DND-41 (cell line): Measurements from ENCODE around the gene SERINC5.
"Not testable (repeated sequence)": the region's sequence is repeated elsewhere in the genome, so short reads cannot be mapped to it uniquely, and the experiment has no call there.

ENCODE experiments used
- ATAC-seq: fragments of 200-7000 bp; cut with Tn5 transposase; 3 replicates; pipeline ENCODE4 v1.9.1; 2021; ENCODE audit warnings: low read depth; ENCODE audit not compliant: insufficient read depth
- DNase-seq: peaks from one replicate; pipeline ENCODE4 v3.0.0-alpha.2; 2020
- H2AFZ ChIP-seq: 2 replicates; pipeline ENCODE4 v1.6.0; 2012; ENCODE audit warnings: low read depth, low read length
- H3K27ac ChIP-seq: 2 replicates; pipeline ENCODE4 v1.5.1; 2012; ENCODE audit warnings: low read length, inconsistent platforms
- H3K27me3 ChIP-seq: fragments of 200-600 bp; sonication (generic); 2 replicates; pipeline ENCODE4 v1.6.0; 2012; ENCODE audit warnings: low read length, mild to moderate bottlenecking, inconsistent platforms; ENCODE audit not compliant: insufficient read depth, poor library complexity
- H3K36me3 ChIP-seq: 2 replicates; pipeline ENCODE4 v1.5.1; 2012; ENCODE audit warnings: low read length, inconsistent platforms; ENCODE audit not compliant: insufficient read depth
- H3K4me1 ChIP-seq: 2 replicates; pipeline ENCODE4 v1.5.1; 2012; ENCODE audit warnings: mild to moderate bottlenecking, low read length; ENCODE audit not compliant: insufficient read depth
- H3K4me2 ChIP-seq: 2 replicates; pipeline ENCODE4 v1.6.0; 2012; ENCODE audit warnings: mild to moderate bottlenecking, moderate library complexity, low read length, inconsistent platforms; ENCODE audit not compliant: insufficient read depth
- H3K4me3 ChIP-seq, 2 experiments: fragments of 200-600 bp in 1 of 2; shearing (Covaris generic) in 1 of 2; 2 replicates each; pipeline ENCODE4 v1.5.1; 2012 to 2016; ENCODE audit warnings: inconsistent platforms in 2 of 2, low read length in 2 of 2, mild to moderate bottlenecking in 2 of 2, low read depth in 1 of 2, moderate library complexity in 1 of 2
- H3K79me2 ChIP-seq: 2 replicates; pipeline ENCODE4 v1.6.0; 2012; ENCODE audit warnings: low read length, inconsistent platforms; ENCODE audit not compliant: insufficient read depth
- H3K9ac ChIP-seq: 2 replicates; pipeline ENCODE4 v1.6.0; 2012; ENCODE audit warnings: low read depth, mild to moderate bottlenecking, inconsistent platforms, low read length, moderate library complexity
- H3K9me3 ChIP-seq: 2 replicates; pipeline ENCODE4 v1.5.1; 2012; ENCODE audit warnings: low read length, moderate library complexity, mild to moderate bottlenecking, inconsistent platforms; ENCODE audit not compliant: insufficient read depth, severe bottlenecking
- H4K20me1 ChIP-seq: 2 replicates; pipeline ENCODE4 v1.6.0; 2012; ENCODE audit warnings: low read length; ENCODE audit not compliant: insufficient read depth
- EZH2 ChIP-seq: IDR thresholded peaks from 3 replicates; pipeline ENCODE4 v1.6.1; 2012; ENCODE audit warnings: borderline replicate concordance, low read depth, mild to moderate bottlenecking, moderate library complexity, low read length, inconsistent platforms; ENCODE audit not compliant: severe bottlenecking
- TF ChIP-seq, protein P1 (sequence below): IDR thresholded peaks from 2 replicates; pipeline ENCODE4 v1.5.1; 2012; ENCODE audit warnings: borderline replicate concordance, low read length, moderate library complexity, mild to moderate bottlenecking; ENCODE audit not compliant: poor library complexity, severe bottlenecking; ENCODE audit errors: extremely low read depth

Gene SERINC5

DNA sequence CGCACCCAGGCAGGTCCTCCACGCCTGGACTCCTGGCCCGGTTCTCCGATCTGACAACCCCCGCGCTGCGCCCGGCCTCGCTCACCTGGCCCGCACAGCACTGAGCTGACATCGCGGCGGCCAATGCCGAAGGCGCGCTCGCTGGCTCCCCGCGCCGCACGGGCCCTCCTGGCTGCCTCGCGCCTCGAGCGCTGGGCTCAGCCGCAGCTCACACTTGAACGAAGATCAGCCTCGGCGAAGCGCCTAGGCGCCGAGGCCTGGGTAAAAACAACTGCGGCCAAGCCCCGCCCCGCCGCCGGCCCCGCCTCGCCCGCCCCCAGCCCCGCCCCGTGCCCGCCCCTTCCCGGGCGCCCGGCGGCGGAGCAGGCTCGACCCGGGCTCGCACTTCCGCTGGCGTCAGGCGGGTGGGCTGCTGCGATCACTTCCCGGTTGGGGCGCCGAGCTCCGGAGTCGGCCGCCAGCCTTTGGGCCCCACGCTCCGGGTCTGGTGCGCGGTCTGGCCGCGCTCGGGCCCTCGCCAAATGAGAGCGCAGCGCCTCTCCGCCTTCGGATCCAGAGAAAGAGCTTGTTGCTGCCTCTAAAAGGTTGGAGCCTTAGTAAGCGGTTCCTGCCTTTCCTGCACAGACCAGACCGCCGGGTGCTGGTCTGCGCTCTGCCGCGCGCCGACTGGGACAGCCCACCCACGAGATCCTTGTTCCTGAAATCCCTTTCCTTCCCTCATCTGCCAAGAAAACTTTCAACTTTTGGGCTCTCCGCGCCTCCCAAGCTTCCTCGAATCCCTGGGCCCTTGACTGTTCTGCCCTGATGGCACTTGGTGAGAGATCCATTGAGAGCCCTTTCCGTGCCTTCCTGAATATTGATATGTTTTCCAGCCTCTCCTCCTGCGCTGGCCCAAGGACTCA is at the start of gene SERINC5:
Gene SERINC5, minus strand, starts transcription at position 238 of the 902 bp plus-strand sequence. Its CDS starts 126 bp downstream, at position 112.
- peak within 1 kb of the TSS; percentile 96 for H3K27ac ChIP-seq
- DNase-seq (peak; percentile 87), ATAC-seq (peak; percentile 83)
- H3K9ac ChIP-seq, result peak within 1 kb of the TSS; percentile 87
- H3K4me2 ChIP-seq, result peak within 1 kb of the TSS; percentile 74
- no peaks in the 10 kb centered on the region for H3K9me3 ChIP-seq
- TF ChIP-seq, protein P1, sequence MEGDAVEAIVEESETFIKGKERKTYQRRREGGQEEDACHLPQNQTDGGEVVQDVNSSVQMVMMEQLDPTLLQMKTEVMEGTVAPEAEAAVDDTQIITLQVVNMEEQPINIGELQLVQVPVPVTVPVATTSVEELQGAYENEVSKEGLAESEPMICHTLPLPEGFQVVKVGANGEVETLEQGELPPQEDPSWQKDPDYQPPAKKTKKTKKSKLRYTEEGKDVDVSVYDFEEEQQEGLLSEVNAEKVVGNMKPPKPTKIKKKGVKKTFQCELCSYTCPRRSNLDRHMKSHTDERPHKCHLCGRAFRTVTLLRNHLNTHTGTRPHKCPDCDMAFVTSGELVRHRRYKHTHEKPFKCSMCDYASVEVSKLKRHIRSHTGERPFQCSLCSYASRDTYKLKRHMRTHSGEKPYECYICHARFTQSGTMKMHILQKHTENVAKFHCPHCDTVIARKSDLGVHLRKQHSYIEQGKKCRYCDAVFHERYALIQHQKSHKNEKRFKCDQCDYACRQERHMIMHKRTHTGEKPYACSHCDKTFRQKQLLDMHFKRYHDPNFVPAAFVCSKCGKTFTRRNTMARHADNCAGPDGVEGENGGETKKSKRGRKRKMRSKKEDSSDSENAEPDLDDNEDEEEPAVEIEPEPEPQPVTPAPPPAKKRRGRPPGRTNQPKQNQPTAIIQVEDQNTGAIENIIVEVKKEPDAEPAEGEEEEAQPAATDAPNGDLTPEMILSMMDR, result no peak
- TF ChIP-seq EZH2, result no peak
- peaks cover 34% of the 10 kb centered on the region for H4K20me1 ChIP-seq
- H2AFZ ChIP-seq, result peak within 1 kb of the TSS; percentile 90
- peaks cover 6% of the 10 kb centered on the region; the same call in 1 of the 2 replicates for H3K36me3 ChIP-seq
- H3K27me3 ChIP-seq, result no peaks in the 10 kb centered on the region
- peaks cover 62% of the 10 kb centered on the region for H3K79me2 ChIP-seq
- H3K4me3 ChIP-seq, result peak within 1 kb of the TSS; percentile 63 to 68
- peaks cover 44% of the 10 kb centered on the region for H3K4me1 ChIP-seq

- no peaks in the 10 kb centered on the region for H3K9me3 ChIP-seq
- TF ChIP-seq EZH2, result no peak
- TF ChIP-seq, protein P1, result no peak
- ATAC-seq (no peak), DNase-seq (no peak)
- H2AFZ ChIP-seq, result no peak overlapping the region
- no peaks in the 10 kb centered on the region for H3K4me1 ChIP-seq
- no peaks in the 10 kb centered on the region for H3K79me2 ChIP-seq
- no peak overlapping the region for H3K4me3 ChIP-seq
- no peaks in the 10 kb centered on the region for H4K20me1 ChIP-seq
- no peak overlapping the region for H3K4me2 ChIP-seq
- no peaks in the 10 kb centered on the region for H3K27me3 ChIP-seq
- H3K9ac ChIP-seq, result no peak overlapping the region
- H3K36me3 ChIP-seq, result no peaks in the 10 kb centered on the region
- no peak overlapping the region for H3K27ac ChIP-seq
Observed at GRCh38 chr5:80302636-80303035, 46.8 kb upstream of the SERINC5 start.

- H3K79me2 ChIP-seq, ATAC-seq, DNase-seq, H3K27me3 ChIP-seq, H3K4me2 ChIP-seq, H3K9me3 ChIP-seq, H3K4me3 ChIP-seq, H2AFZ ChIP-seq, H4K20me1 ChIP-seq, H3K9ac ChIP-seq, H3K36me3 ChIP-seq, H3K4me1 ChIP-seq, H3K27ac ChIP-seq: not testable (repeated sequence)
Observed at GRCh38 chr5:80301342-80301741, 45.5 kb upstream of the SERINC5 start.

- H4K20me1 ChIP-seq, H3K79me2 ChIP-seq, H2AFZ ChIP-seq, ATAC-seq, DNase-seq, H3K4me3 ChIP-seq, H3K27me3 ChIP-seq, H3K9me3 ChIP-seq, H3K4me2 ChIP-seq, H3K27ac ChIP-seq, H3K4me1 ChIP-seq, H3K9ac ChIP-seq, H3K36me3 ChIP-seq: not testable (repeated sequence)
Observed at GRCh38 chr5:80300796-80301195, 44.9 kb upstream of the SERINC5 start.
